ENCODE data around the gene STAT1.

DNA sequence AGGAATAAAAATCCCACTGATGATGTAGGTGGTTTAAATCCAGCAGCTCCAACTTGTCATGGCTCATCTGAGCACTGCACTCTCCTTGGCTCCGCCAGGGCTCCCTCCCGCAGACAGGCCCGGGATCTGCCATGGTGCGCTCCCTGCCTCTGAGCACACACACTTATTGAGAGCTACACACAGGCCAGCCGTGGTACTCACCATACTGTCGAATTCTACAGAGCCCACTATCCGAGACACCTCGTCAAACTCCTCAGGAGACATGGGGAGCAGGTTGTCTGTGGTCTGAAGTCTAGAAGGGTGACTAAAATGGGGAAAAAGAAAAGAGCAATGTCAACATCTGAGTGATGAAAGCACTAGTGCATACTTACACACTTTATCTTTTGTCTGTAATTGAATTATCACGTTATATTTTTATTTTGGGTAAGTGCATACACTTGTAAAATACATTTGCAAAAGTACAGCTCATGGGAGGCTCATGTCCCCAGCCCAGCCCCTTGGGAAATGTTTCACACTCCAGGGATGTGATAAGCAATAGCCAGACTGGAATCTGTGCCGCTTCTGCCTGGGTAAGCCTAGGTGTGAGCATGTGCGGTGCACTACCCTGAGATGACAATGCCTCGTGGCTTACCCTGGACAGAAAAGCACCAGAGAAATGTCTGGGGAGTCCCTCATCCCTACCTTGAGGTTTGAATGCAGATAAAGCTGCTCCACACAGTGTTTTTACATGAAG, 39.2 kb downstream of the STAT1 start:
- TF ChIP-seq SRF (IDR thresholded peaks at IDR 0.05; ENCODE audit: low read depth), result no peak
- no peak for TF ChIP-seq EZH2 (IDR thresholded peaks at IDR 0.05)
- TF ChIP-seq, protein P1, sequence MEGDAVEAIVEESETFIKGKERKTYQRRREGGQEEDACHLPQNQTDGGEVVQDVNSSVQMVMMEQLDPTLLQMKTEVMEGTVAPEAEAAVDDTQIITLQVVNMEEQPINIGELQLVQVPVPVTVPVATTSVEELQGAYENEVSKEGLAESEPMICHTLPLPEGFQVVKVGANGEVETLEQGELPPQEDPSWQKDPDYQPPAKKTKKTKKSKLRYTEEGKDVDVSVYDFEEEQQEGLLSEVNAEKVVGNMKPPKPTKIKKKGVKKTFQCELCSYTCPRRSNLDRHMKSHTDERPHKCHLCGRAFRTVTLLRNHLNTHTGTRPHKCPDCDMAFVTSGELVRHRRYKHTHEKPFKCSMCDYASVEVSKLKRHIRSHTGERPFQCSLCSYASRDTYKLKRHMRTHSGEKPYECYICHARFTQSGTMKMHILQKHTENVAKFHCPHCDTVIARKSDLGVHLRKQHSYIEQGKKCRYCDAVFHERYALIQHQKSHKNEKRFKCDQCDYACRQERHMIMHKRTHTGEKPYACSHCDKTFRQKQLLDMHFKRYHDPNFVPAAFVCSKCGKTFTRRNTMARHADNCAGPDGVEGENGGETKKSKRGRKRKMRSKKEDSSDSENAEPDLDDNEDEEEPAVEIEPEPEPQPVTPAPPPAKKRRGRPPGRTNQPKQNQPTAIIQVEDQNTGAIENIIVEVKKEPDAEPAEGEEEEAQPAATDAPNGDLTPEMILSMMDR (IDR thresholded peaks at IDR 0.05 in 2 of 3, conservative IDR thresholded peaks at IDR 0.05 in 1 of 3; ENCODE audit: borderline replicate concordance in 1 of 3, insufficient read depth in 1 of 3, low read depth in 2 of 3, low read length in 2 of 3), result no peak
- no peak for TF ChIP-seq POLR2AphosphoS5 (IDR thresholded peaks at IDR 0.05; ENCODE audit: low read depth, low read length)
- TF ChIP-seq CEBPB (IDR thresholded peaks at IDR 0.05; ENCODE audit: low read depth), result no peak
- no peak for TF ChIP-seq JUND (IDR thresholded peaks at IDR 0.05)
- TF ChIP-seq POLR2A (IDR thresholded peaks at IDR 0.05; ENCODE audit: borderline replicate concordance, extremely low read depth, insufficient read depth, insufficient read length), result no peak
- no peak for TF ChIP-seq SIN3A (IDR thresholded peaks at IDR 0.05; ENCODE audit: low read depth)
- no peak for TF ChIP-seq SP1 (IDR thresholded peaks at IDR 0.05; ENCODE audit: low read depth)

Data from HCT116 (cell line).